Measurements from ENCODE around the gene APCDD1L. TPM values are rescaled to one million over a fixed set of nuclear protein-coding genes. Genes with fewer than 3 reads are reported as not detected.

Gene APCDD1L
- total RNA-seq, 4 donors from 2014 or later, result 0.21 to 0.30 TPM; not detected in 2

DNA sequence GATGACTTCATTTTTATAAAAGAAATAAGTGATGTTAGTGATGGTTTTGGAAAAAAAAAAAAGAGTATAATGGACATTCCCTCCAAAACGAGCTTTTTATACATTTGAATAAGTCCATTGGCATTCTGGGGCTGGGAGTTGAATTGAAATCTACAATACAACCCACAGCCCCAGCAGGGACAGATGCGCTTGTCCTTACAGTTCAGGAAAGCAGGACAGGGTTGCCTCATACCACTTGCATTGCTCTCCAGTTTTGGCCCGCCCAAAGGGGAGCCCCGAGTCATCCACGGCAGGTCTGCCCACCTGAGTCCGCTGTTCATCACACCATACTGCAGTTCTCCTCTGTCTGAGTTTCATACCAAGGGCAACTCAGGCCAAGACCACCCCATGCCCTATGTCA is 80.0 kb downstream of the APCDD1L start:
- TF ChIP-seq EP300 (IDR thresholded peaks at IDR 0.05) (no peak), POLR2A (IDR thresholded peaks at IDR 0.05) (no peak)
- TF ChIP-seq, protein P1, sequence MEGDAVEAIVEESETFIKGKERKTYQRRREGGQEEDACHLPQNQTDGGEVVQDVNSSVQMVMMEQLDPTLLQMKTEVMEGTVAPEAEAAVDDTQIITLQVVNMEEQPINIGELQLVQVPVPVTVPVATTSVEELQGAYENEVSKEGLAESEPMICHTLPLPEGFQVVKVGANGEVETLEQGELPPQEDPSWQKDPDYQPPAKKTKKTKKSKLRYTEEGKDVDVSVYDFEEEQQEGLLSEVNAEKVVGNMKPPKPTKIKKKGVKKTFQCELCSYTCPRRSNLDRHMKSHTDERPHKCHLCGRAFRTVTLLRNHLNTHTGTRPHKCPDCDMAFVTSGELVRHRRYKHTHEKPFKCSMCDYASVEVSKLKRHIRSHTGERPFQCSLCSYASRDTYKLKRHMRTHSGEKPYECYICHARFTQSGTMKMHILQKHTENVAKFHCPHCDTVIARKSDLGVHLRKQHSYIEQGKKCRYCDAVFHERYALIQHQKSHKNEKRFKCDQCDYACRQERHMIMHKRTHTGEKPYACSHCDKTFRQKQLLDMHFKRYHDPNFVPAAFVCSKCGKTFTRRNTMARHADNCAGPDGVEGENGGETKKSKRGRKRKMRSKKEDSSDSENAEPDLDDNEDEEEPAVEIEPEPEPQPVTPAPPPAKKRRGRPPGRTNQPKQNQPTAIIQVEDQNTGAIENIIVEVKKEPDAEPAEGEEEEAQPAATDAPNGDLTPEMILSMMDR (IDR thresholded peaks at IDR 0.05), result no peak
- Histone ChIP-seq H3K27ac (no peak overlapping the region), H3K36me3 (peaks cover 0 to 7% (median 0%) of the 10 kb centered on the region in 3 donors), H3K4me3 (no peak overlapping the region), H3K4me1 (peaks cover 4 to 54% (median 25%) of the 10 kb centered on the region in 4 donors), H3K9me3 (no peaks in the 10 kb centered on the region), H3K27me3 (no peaks in the 10 kb centered on the region)
- DNase-seq (ENCODE audit: low spot score in 2 of 2), result no peak
- 84 to 86% methylated on average over 6 of the region's 6 CpGs for WGBS, 2 donors

DNA sequence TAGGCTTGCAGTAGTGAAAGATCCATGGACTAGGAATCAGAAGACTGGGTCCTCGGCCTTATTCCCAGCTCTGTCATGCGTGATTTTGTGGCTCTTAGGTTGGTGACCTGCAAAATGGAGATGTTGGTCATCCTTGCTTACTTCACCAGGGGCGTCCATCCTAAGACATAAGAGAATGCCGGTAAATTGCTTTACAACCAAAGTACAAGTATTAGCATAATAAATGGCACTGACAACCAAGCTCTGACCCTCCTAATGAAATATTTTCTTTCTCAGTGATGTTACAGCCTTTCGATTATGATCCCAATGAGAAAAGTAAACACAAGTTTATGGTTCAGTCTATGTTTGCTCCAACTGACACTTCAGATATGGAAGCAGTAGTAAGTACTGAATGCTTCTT is 80.9 kb downstream of the APCDD1L start:
- 89 to 90% methylated on average over 5 of the region's 5 CpGs for WGBS, 2 donors

DNA sequence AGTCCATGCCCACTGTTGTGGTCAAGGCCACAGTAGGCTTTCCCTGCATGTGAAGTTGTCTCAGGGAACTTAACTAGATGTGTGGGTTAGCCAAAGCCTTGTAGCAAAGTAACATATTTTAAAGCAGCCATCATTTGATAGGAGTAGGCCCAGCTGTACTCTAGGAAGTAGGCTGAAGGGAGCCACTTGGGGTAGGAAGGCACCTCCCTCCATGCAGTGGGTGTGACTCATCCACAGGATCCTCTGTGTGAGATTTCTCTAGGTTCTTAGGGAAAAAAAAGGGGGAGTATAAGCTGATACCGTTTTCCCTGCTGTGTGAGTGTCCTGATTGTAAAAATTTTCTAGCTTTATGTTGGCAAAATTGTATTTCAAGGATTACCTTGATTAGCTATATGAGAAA is 81.4 kb downstream of the APCDD1L start:
- peaks cover 0 to 10% (median 0%) of the 10 kb centered on the region in 3 donors for H3K36me3 ChIP-seq
- TF ChIP-seq POLR2A (IDR thresholded peaks at IDR 0.05), result no peak
- TF ChIP-seq, protein P1 (IDR thresholded peaks at IDR 0.05), result no peak
- TF ChIP-seq EP300 (IDR thresholded peaks at IDR 0.05), result no peak
- 60% methylated on average over 1 of the region's 1 CpG for WGBS, 2 donors
- no peaks in the 10 kb centered on the region for H3K27me3 ChIP-seq
- H3K9me3 ChIP-seq, result no peaks in the 10 kb centered on the region
- H3K4me1 ChIP-seq, result peaks cover 4 to 41% (median 25%) of the 10 kb centered on the region in 4 donors
- no peak for DNase-seq (ENCODE audit: low spot score in 2 of 2)
- H3K27ac ChIP-seq, result peak overlapping the region in 1 of 4 donors; percentile 1
- no peak overlapping the region for H3K4me3 ChIP-seq

More for the DNA sequence above, 80.9 kb downstream of the APCDD1L start:
- Histone ChIP-seq H3K27me3 (no peaks in the 10 kb centered on the region), H3K4me1 (peaks cover 4 to 45% (median 25%) of the 10 kb centered on the region in 4 donors), H3K36me3 (peaks cover 0 to 7% (median 0%) of the 10 kb centered on the region in 3 donors), H3K4me3 (no peak overlapping the region), H3K27ac (no peak overlapping the region), H3K9me3 (no peaks in the 10 kb centered on the region)
- TF ChIP-seq, protein P1 (IDR thresholded peaks at IDR 0.05), result no peak
- no peak for TF ChIP-seq POLR2A (IDR thresholded peaks at IDR 0.05)
- no peak for DNase-seq (ENCODE audit: low spot score in 2 of 2)

DNA sequence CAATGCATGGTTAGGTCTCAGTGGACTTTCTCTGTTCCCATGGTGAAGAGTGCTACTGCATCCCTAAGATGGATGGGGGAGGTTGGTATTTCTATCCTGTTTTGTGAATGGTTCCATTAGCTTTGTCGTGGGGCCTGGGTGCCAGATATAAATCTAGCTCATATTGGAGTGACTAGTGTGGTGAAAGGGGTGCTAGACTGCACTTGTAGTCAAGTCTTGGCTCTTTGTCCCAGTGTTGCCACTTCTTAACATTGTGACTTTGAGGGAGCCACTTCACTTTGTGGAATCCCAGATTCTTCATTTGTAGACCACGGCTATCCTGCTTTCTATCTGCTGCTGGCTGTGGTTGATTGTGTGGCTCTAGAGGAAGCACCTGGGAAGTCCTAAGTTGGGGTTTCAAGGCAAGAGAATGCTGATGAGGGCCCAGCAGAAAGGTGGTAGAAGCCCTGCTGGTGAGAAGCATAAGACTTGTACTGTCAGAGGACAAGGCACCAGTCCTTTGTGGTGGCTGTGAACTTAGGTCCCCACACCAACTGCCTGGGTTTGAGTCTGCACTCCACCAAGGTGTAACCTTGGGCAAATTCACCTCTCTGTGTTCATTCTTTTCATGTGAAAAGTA is 82.1 kb downstream of the APCDD1L start:
- Histone ChIP-seq H3K27ac (peak overlapping the region in 2 of 4 donors; percentile 46 to 79), H3K4me3 (no peak overlapping the region)
- 91 to 95% methylated on average over 2 of the region's 2 CpGs for WGBS, 2 donors

More for the DNA sequence above, 82.1 kb downstream of the APCDD1L start:
- Histone ChIP-seq H3K9me3 (no peaks in the 10 kb centered on the region), H3K4me1 (peaks cover 4 to 41% (median 25%) of the 10 kb centered on the region in 4 donors), H3K36me3 (peaks cover 0 to 9% (median 0%) of the 10 kb centered on the region in 3 donors), H3K27me3 (no peaks in the 10 kb centered on the region)
- DNase-seq (ENCODE audit: low spot score in 2 of 2), result no peak
- TF ChIP-seq, protein P1 (IDR thresholded peaks at IDR 0.05), result no peak
- TF ChIP-seq POLR2A (IDR thresholded peaks at IDR 0.05) (no peak), EP300 (IDR thresholded peaks at IDR 0.05) (no peak)
